Subcutaneous adipose tissue (tissue), 4 donors: ENCODE results near the gene ESPN. TPM values are rescaled to one million over a fixed set of nuclear protein-coding genes. Genes with fewer than 3 reads are reported as not detected.

Experiments used
- total RNA-seq, 4 donors: library from RNA; depleted of rRNA; stranded (reverse); fragments of >200 nt; gene quantifications; one replicate each; pipeline ENCODE4 v1.1.0, GENCODE V29; 2016
- TF ChIP-seq, protein P1 (sequence below): fragments of 450-650 bp; IDR thresholded peaks from one replicate; pipeline ENCODE4 v1.5.1; 2016; ENCODE audit warnings: low read depth, mild to moderate bottlenecking, control low read depth, antibody characterized with exemption, moderate library complexity

Gene ESPN
- total RNA-seq, 4 donors from 2014 or later = 0.22 to 1.4 TPM; not detected in 2

DNA sequence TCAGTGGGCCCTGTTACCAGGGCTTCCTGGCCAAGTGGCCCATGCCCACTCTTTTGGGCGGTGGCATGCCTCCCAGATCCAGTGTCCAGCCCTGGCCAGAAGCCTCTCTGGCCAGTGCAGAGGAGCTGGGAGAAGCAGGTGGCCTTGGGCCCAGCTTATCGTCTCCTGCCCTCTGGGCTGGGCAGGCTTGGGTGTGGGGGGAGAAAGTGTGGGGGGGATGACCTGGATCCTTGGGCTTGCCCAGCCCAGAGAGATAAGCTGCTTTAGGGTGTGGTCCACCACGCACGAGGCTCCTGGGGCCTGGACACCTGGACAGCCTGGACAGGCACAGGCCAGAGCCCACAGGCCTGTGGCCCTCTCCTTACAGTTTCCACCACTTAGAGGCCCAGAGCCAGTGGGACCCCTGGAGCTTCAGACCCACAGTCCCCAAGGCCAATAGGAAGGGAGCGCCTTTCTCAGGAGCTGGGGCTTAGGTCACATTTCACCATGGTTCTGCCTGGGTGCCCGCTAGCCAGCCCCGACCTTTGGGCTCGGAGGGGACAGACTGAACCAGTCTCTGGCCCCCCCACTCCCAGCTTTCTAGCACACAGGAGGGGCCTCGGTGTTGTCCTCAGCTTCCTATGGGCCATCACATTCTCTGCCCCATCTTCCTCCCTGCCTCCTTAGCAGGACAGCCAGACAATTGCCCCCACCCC is 1.8 kb downstream of the ESPN start:
- TF ChIP-seq, protein P1, sequence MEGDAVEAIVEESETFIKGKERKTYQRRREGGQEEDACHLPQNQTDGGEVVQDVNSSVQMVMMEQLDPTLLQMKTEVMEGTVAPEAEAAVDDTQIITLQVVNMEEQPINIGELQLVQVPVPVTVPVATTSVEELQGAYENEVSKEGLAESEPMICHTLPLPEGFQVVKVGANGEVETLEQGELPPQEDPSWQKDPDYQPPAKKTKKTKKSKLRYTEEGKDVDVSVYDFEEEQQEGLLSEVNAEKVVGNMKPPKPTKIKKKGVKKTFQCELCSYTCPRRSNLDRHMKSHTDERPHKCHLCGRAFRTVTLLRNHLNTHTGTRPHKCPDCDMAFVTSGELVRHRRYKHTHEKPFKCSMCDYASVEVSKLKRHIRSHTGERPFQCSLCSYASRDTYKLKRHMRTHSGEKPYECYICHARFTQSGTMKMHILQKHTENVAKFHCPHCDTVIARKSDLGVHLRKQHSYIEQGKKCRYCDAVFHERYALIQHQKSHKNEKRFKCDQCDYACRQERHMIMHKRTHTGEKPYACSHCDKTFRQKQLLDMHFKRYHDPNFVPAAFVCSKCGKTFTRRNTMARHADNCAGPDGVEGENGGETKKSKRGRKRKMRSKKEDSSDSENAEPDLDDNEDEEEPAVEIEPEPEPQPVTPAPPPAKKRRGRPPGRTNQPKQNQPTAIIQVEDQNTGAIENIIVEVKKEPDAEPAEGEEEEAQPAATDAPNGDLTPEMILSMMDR = no peak

DNA sequence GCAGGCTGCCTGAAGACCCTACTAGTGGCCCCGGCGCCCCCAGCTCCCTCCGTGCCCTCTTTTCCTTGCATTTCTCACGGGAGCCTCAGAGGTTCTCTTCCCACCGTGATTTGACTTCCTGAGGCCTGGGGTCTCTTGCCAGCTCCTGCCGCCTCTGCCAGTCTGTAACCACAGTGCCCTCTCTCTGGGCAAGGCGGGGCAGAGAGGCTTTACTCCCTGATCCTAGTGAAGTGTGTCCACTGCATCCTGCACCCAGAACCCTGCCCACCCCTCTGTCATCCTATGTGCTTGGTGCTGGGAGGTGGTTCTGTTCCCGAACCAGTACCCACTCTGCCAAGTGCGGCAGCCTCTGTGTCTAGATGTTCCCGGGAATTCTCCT is 2.4 kb downstream of the ESPN start:
- TF ChIP-seq, protein P1 = no peak

DNA sequence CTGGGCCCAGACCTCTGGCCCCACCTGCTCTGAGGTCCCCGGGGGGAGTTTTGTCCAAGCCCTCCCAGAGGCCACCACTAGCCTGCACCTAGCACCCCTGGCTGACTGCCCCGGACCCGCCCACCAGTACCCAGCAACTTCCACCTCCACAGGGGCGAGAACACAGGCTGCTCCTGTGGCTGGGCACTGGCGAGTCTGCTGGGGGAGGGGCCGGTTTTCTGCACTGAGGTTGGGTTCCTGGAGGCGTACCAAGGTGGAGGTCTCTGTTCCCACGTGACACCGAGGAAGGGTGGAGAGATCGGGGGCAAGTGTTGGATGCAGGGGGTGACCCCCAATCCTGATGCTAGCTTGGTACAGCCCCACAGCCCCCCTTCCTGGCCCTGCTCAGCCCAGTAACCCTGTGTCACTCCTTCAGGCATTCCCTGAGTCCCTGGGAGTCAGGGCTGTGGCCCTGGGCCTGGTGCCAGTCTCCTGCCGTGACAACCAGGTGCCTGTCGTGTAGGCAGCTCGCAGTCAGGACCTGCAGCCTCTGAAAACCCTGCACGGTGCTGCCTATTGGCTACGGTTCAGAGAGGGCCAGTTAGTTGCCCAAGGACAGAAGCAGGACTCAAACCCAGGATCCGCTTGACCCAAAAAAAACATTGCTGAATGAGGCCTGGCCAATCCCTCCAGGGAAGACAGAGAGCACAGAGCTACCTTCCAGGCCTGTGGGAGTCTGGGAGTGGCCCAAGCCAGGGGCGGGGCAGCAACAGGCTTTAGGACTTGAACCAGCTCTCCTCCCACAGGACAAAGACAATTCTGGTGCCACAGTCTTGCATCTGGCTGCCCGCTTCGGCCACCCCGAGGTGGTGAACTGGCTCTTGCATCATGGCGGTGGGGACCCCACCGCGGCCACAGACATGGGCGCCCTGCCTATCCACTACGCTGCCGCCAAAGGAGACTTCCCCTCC is 3.1 kb downstream of the ESPN start:
- TF ChIP-seq, protein P1 = no peak

DNA sequence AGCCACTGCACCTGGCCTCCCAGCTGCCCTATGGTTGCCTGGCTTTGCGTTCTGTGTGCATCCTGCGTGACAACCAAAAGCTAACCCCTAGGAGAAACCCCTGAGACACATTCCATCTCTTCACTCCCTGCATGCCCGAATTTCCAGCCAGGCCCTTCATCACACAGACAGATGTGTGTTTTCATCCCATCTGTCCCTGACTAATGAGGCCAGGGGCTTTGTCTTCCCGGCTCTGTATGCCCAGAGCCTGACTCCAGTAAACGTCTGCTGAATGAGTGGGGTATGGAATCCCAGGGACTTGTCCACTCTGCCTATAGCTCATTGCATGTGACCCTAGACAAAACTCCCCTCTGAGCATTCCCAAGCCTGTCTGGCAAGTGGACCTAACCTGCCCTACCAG is 9.6 kb downstream of the ESPN start:
- TF ChIP-seq, protein P1 = no peak

DNA sequence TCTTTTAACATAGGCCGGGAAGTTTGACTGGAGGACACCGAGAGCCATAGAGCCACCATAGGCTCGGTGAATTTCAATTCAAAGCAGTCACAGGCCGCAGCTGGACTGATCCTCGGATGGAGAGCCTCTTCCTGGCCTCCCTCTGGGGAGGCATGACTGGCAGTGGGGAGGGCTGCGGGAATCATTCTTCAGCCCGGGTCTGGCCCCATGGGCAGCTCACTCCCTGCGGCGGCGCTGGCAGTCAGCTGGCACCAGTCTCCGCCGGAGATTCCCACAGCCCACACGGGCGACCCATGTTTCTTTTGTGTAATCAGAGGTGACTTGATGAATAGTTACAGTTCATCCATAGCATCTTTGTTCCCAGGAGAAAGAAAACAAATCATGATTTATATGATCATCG is 10.6 kb downstream of the ESPN start:
- TF ChIP-seq, protein P1 = no peak

DNA sequence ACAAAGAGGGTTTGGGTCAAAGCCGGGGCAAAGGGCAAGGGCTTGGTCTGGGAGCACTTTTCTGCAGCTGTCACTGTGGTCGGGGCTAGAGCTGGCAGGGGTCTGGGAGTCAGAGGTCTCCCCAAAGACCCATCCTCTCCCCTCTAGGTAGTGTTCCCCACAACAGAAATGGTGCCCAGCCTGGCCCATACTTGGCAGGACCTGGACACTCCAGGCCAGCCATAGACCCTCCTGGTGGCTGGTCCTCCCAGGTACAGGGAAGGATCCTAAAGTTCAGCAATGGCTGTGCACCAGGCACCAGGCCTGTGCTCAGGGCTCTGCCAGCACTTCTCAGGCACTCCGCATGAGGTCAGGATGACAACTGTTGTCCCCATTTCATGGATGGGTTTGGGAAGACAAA is 11.0 kb downstream of the ESPN start:
- TF ChIP-seq, protein P1 = no peak

DNA sequence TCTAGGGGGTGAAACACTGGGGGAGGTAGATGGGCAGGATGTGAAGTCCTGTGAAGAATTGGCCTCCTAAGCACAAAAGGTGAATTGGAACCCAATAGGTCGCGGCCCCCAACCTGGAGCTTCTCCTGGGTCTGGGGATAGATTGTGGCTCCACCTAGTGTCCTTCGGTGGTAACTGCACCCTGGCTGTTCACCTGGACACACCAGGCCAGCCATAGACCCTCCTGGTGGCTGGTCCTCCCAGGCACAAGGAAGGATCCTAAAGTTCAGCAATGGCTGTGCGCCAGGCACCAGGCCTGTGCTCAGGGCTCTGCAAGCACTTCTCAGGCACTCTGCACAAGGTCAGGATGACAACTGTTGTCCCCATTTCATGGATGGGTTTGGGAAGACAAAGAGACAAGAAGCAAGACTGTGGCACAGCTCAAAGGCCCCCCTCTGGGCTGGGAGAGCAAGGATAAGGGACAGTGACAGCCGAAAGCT is 13.5 kb downstream of the ESPN start:
- TF ChIP-seq, protein P1 = no peak
